Measurements from ENCODE around the gene SYNPO2. TPM values are rescaled to one million over a fixed set of nuclear protein-coding genes. Genes with fewer than 3 reads are reported as not detected.

Gene SYNPO2
- total and polyA plus RNA-seq, 3 donors from 2014 or later, result 29.1 to 53.4 (median 44.3) TPM

DNA sequence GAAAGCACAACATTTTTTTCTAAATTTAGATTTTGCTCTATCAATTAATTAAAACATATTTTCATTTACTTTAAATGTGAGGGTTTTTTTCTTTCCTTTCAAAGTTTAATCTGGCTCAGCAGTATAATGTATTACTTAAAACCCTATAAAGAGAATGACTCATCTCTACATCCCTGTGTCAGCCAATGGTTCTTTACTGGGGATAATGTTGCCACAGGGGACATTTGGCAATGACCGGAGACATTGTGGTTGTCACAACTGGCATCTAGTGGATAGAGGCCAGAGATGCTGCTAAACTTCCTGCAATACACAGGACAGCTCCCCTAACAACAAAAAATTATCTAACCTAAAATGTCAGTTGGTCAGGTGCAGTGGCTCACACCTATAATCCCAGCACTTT, 53.8 kb downstream of the SYNPO2 start:
- Histone ChIP-seq H3K4me3 (no peak overlapping the region), H3K9me3 (no peaks in the 10 kb centered on the region), H3K4me1 (peaks cover 29% of the 10 kb centered on the region), H3K27me3 (no peaks in the 10 kb centered on the region), H3K36me3 (ENCODE audit: low read depth, missing control alignments) (no peaks in the 10 kb centered on the region), H3K27ac (no peak overlapping the region)
- no peak for DNase-seq
- intact Hi-C loops (cut with DNase I; ENCODE audit: low total_unique reads), result no loop called here
- 90 to 92% methylated on average over 1 of the region's 1 CpG for WGBS, 2 donors
- TF ChIP-seq, protein P1, sequence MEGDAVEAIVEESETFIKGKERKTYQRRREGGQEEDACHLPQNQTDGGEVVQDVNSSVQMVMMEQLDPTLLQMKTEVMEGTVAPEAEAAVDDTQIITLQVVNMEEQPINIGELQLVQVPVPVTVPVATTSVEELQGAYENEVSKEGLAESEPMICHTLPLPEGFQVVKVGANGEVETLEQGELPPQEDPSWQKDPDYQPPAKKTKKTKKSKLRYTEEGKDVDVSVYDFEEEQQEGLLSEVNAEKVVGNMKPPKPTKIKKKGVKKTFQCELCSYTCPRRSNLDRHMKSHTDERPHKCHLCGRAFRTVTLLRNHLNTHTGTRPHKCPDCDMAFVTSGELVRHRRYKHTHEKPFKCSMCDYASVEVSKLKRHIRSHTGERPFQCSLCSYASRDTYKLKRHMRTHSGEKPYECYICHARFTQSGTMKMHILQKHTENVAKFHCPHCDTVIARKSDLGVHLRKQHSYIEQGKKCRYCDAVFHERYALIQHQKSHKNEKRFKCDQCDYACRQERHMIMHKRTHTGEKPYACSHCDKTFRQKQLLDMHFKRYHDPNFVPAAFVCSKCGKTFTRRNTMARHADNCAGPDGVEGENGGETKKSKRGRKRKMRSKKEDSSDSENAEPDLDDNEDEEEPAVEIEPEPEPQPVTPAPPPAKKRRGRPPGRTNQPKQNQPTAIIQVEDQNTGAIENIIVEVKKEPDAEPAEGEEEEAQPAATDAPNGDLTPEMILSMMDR (IDR thresholded peaks at IDR 0.05), result no peak

DNA sequence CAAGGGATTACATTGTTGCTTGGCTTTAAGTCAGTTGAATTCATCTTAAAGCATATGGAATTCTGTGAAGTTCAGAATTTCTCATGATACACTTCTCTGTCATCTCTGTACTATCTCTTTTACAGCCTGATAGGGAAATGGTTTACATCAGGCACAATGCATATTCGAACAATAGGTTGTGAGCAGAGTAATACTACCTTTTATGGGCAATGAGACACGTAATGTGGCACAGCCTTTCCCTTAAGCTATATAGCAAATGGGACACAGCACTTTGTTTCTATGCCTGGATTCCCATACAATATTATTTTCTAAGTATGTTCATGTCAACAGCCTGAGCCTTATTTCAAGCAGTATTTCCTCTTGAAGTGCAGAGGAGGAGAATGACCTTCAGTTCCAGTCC, 58.4 kb downstream of the SYNPO2 start:
- Histone ChIP-seq H3K9me3 (no peaks in the 10 kb centered on the region), H3K36me3 (ENCODE audit: low read depth, missing control alignments) (no peaks in the 10 kb centered on the region), H3K27me3 (no peaks in the 10 kb centered on the region), H3K4me3 (no peak overlapping the region), H3K27ac (no peak overlapping the region), H3K4me1 (peaks cover 9% of the 10 kb centered on the region)
- TF ChIP-seq, protein P1 (IDR thresholded peaks at IDR 0.05), result no peak
- TF ChIP-seq POLR2A (IDR thresholded peaks at IDR 0.05), result no peak
- no peak for DNase-seq
- 46 to 55% methylated on average over 2 of the region's 2 CpGs for WGBS, 2 donors
- intact Hi-C loops (cut with DNase I; ENCODE audit: low total_unique reads), result no loop called here

DNA sequence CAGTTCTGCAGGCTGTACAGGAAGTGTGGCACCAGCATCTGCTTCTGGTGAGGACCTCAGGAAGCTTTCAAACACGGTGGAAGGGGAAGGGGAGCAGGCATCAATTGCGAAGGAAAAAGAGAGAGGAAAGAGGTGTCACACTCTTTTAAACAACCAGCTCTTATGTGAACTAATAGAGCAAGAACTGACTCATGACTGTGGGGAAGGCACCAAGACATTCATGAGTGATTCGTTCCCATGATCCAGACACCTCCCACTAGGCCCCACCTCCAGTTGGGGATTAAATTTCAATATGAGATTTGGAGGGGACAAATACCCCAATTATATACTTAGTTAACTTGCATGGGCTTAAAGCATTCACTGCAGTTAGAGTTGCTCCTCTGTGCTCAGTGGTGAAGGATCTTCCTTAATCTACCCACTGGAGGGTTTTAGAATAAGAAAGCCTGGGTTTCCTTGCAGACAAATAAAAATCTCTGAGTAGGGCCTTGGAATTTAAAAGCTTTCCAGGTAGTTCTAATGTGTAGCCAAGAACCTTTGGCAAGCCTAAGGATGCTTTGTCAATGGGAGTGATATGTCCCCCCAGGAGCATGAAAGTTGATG, 60.0 kb downstream of the SYNPO2 start:
- intact Hi-C loops (cut with DNase I; ENCODE audit: low total_unique reads), result no loop called here
- 63 to 76% methylated on average over 3 of the region's 3 CpGs for WGBS, 2 donors
- H3K27ac ChIP-seq, result no peak overlapping the region
- no peaks in the 10 kb centered on the region for H3K36me3 ChIP-seq (ENCODE audit: low read depth, missing control alignments)
- DNase-seq, result no peak
- H3K9me3 ChIP-seq, result no peaks in the 10 kb centered on the region
- no peaks in the 10 kb centered on the region for H3K27me3 ChIP-seq
- peaks cover 7% of the 10 kb centered on the region for H3K4me1 ChIP-seq
- H3K4me3 ChIP-seq, result no peak overlapping the region
- TF ChIP-seq, protein P1 (IDR thresholded peaks at IDR 0.05), result no peak
- TF ChIP-seq POLR2A (IDR thresholded peaks at IDR 0.05), result no peak

DNA sequence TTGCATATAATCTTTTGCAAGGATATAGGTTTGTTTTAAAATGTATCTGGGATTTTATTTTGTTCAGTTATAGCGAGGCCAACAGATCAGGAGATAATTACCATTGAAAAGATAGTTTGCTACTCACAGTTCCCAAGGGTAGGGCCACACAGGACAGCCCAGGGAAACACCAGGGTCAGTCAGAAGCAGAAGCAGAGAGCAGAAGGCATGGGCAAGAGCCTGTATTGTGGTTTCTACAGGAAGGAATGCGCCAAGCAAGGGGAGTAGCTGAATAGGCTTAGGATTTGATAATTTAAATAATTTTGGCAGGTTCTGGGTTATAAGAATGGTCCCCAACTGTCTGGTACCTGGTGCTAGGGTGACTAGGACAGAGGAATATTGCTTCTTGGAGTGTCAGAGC, 61.6 kb downstream of the SYNPO2 start:
- DNase-seq, result no peak
- intact Hi-C loops (cut with DNase I; ENCODE audit: low total_unique reads), result no loop called here
- Histone ChIP-seq H3K9me3 (no peaks in the 10 kb centered on the region), H3K4me3 (no peak overlapping the region), H3K27me3 (no peaks in the 10 kb centered on the region), H3K27ac (no peak overlapping the region), H3K4me1 (peaks cover 18% of the 10 kb centered on the region), H3K36me3 (ENCODE audit: low read depth, missing control alignments) (no peaks in the 10 kb centered on the region)
- WGBS, 2 donors, result 58 to 94% methylated on average over 2 of the region's 2 CpGs
- TF ChIP-seq, protein P1 (IDR thresholded peaks at IDR 0.05), result no peak
- no peak for TF ChIP-seq POLR2A (IDR thresholded peaks at IDR 0.05)

DNA sequence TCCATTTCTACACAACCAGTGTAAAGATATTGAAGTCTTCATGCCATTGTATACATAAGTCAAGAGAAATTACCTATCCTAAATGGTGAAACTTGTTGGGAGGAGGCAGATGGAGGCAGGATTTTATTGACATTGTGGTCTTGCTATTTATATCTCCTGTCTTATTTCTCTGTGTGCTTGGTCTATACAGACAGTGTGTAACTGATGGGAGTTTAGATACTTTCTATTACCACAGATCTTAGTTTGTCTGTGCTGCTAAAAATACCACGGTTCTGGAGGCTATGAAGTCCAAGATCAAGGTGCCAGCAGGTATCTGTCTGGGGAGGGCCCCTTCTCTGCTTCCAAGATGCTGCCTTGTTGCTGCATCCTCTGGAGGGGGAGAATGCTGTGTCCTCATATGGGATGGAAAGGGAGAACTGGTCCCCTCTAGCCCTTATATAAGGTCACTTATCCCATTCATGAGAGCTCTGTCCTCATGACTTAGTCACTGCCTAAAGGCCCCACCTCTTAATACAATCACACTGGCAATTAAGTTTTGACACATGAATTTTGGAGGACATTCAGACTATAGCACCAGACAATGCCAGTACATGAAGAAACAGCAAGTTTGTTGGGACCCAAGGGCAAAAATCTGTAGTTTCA, 62.4 kb downstream of the SYNPO2 start:
- no peak for TF ChIP-seq POLR2A (IDR thresholded peaks at IDR 0.05)
- TF ChIP-seq, protein P1 (IDR thresholded peaks at IDR 0.05), result no peak
- Histone ChIP-seq H3K27me3 (no peaks in the 10 kb centered on the region), H3K4me3 (no peak overlapping the region), H3K9me3 (no peaks in the 10 kb centered on the region), H3K4me1 (peaks cover 24% of the 10 kb centered on the region), H3K36me3 (ENCODE audit: low read depth, missing control alignments) (no peaks in the 10 kb centered on the region), H3K27ac (no peak overlapping the region)
- intact Hi-C loops (cut with DNase I; ENCODE audit: low total_unique reads), result no loop called here
- no peak for DNase-seq
- 29 to 32% methylated on average over 1 of the region's 1 CpG for WGBS, 2 donors

All from testis (tissue), 3 donors.